NCI-H146 (cell line): ENCODE data around the gene GHRH.

ENCODE experiments used
- DNase-seq: peaks from one replicate; lab custom pipeline; 2025; lab: John Stamatoyannopoulos, UW

GHRH gene, protein sequence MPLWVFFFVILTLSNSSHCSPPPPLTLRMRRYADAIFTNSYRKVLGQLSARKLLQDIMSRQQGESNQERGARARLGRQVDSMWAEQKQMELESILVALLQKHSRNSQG

GRCh38 chr20:37261714-37262113 is at the start of gene GHRH:
Gene GHRH (minus strand): TSS chr20:37261814. CDS start chr20:37256889, 4,925 bp downstream.
- peak; percentile 63 for DNase-seq

DNA sequence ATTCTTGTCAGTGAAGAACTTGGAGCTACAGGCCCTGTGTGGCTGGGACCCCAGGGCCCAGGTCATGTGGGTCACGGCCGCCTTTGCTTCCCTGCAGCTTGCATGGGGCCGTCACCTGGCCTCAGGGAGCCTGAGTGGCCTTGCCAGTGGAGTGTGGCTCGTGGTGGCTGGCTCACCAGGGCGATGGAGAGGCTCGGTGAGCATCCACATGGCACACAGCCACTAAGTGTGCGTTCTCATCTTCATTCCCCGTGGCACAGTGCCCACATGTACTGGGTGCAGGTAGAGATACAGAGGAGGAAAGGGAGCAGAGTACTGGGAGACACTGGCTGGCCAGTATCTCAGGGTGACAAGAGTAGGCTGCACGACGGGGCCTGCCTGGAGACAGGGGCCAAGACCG is 49.3 kb upstream of the GHRH start:
- no peak for DNase-seq

DNA sequence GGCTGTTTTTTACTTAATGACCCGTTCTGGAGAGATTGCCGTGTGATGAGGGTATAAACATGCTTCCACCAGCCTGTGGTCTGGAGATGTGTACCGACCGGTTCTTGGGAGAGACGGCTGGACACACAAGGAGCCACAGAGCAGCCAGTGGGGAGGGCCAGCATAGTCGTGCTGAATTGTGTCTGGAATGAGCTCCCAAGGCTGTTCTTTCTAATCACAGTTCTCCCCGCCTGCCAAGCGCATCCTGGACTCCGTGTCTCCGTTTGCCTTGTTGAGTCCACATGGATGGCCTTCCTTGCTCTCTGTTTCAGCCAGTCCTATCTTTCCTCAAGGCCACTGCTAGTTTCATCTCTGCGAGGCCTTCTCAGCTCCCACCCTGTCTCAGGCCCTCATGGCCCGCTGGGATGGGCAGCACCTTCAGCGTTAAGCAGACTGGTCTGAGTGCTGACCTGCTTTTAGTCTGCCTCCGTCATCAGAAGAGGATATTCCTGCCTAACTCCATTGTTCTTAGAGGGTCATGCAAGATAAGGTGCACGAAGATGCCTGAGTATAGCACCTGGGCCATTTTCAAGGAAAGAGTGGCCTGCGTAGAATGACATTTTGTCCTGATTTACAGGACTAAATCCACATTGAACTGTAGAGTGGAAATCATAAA is 48.4 kb upstream of the GHRH start:
- no peak for DNase-seq

DNA sequence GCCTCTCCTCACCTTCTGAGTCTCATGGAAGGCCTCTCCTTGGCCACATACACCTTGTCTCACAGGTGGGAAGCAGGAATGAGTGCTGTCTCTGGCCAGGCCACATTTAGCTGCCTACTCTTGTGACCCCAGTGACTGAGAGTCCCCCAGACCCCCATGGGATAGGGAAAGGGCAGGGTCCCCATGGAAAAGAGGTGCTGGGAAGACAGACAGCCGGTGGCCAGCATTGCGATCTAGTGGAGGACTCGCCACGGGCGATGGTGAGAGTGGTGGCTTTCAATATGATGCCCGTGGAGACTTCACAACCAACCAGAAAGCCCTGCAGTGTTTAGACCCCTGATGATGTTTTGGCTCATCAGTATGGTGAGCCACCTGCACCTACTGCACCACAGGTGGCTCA is 47.7 kb upstream of the GHRH start:
- DNase-seq = no peak

GRCh38 chr20:37308086-37309050 is 46.8 kb upstream of the GHRH start:
- no peak for DNase-seq

DNA sequence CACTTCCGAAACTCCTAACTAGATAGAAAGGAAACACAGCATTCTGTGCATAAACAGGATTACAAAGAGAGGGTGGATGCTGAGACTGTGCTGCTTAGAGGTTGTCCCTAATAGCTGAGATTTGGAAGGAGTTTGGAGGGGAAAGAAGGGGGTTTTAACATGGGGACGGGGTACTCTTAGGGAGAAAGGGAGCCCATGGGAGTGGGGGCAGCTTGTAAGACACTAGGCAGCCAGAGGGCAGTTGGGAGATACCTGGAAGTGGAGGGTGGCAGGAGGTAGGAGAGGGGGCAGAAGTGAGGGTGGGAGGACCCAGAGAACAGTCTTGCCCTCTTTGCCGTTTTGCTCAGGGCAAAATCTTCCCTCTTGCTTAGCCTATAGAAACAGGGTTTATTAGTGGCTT is 44.2 kb upstream of the GHRH start:
- DNase-seq = no peak

DNA sequence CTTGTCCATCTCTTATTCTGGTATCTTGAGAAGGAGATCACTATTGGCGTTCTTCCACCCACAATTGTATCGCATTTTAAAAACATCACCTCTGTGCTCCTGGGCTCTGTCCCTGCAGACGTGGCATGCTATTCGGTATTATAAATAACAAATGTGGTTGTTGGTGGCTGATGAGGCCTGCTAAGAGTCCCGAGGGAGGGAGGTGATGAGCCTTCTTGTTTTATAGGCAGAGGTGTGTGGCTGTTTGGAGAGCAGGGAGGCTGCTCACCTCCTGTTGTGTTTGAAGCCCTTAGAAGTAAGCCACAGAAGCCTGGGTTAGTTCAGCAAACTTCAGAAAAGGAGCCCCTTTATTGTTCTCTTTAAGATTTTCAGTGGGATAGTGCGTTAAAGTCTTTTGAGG is 43.5 kb upstream of the GHRH start:
- no peak for DNase-seq

DNA sequence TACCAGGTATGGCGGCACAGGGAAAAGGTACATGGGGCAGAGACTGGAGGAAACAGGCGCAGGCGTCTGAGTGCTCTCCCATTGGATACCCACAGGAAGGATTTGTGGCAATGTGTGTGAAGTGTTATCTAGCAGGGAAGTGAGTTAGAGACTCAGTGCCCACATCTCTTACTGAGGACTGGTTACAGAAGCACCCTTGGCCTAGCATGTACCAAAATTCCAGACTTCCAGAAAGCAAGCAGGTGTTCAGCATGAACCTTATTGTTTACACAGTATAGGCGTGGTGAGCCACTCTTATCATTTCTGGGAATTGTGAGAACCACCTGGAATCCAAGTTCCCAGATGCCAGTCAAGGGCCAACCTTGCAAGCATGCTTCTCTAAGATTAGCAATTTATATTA is 42.0 kb upstream of the GHRH start:
- peak; percentile 64 for DNase-seq

DNA sequence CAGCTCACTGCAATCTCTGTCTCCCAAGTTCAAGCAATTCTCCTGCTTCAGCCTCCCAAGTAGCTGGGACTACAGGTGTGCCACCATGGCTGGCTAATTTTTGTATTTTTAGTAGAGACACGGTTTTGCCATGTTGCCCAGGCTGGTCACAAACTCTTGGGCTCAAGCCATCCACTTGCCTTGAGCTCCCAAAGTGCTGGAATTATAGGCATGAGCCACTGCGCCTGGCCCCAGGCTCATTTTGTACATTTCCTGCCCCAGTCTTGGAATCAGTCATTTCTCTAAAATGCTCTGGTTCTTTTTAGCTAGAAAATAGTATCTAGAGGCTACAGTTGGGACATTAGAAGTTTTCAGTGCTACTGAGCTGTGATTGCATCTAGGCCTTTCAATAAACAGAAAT is 41.4 kb upstream of the GHRH start:
- DNase-seq = no peak

GRCh38 chr20:37301558-37301957 is 39.9 kb upstream of the GHRH start:
- no peak for DNase-seq

DNA sequence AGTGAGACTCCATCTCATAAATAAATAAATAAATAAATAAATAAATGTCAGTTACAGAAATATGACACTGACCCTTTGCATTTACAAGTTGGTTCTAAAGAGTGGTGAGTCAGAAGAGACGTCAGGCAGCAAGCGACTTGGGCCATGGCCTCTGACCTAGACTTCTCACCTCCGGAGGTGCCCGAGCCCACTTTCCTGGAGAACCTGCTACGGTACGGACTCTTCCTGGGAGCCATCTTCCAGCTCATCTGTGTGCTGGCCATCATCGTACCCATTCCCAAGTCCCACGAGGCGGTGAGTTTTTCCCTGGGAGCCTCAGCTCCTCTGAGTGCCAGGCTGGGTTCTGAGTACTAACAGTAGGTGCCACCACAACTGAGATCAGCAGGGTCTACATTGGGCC is 39.5 kb upstream of the GHRH start:
- no peak for DNase-seq

DNA sequence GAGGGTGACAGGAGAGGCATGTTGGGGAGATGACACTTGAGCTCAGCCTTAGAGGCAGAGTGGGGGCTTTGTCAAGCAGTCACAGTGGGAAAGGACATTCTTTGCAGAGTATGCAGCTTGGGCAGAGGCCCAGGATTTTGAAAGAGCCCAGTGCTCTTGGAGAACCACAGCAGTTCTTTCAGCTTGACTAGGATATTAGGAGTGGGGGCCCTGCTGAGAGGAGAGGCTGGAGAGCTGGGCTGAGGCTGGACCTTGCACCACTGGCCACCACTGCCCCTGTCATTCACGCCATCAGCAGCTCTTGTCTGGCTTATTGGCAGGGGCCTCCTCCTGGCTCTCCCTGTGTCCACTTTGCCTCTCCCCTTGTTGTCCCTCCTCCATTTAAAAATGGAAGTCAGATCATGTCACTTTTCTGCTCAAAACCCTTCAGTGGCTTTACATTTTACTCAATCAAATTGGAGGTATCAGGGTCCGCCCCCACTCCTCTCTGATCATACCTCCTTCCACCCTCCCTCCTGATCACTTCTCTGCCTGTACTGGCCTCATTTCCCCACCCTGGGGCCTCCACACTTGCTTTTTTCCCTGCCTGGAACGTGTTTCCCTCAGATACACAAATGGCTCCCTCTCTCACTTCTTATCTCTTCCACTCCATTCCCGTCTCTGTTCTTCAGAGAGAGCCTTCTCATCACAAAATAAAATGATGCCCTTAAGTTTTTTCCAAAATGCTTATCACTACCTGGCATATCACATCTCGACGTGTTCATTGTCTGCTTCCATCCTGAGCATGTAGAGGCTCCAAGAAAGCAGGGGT is 38.3 kb upstream of the GHRH start:
- DNase-seq = no peak

- DNase-seq = no peak
Measured at GRCh38 chr20:37298190-37298939, 36.8 kb upstream of the GHRH start.

DNA sequence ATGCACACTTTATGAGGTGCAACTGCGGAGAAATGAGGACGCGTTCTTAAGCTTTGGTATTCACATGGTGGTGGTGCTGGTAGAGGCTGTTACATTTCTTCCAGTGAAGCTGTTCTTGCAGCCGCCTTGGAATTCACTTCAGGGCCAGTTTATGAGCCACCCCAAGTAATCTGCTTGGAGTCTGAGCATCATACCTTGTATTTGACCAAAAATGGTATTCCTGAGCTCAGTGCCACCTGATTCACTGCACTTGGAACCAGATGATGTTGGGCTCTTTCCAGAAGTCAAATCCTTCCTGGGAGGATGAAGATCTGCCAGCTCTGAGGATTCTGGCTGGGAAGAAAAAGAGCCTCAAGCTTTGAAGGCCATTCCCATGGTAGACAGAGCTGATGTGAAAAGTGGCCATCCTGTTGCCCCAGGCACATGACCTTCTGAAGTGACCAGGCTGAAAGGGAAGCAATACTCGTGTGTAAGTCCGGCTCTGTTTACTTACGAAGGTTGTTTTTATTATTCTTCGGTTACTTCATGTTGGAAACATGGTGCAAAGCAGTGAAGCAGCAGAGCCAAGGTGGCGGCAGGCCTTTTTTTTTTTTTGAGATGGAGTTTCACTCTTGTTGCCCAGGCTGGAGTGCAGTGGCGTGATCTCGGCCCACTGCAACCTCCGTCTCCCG is 35.6 kb upstream of the GHRH start:
- no peak for DNase-seq

- DNase-seq = peak; percentile 18
Measured at GRCh38 chr20:37296371-37296770, 34.8 kb upstream of the GHRH start.

- DNase-seq = peak; percentile 97
Measured at GRCh38 chr20:37295595-37295994, 34.0 kb upstream of the GHRH start.

GRCh38 chr20:37295001-37295400 is 33.4 kb upstream of the GHRH start:
- no peak for DNase-seq

- DNase-seq = no peak
Measured at GRCh38 chr20:37294262-37294981, 32.8 kb upstream of the GHRH start.

GRCh38 chr20:37293301-37293943 is 31.8 kb upstream of the GHRH start:
- DNase-seq = no peak

DNA sequence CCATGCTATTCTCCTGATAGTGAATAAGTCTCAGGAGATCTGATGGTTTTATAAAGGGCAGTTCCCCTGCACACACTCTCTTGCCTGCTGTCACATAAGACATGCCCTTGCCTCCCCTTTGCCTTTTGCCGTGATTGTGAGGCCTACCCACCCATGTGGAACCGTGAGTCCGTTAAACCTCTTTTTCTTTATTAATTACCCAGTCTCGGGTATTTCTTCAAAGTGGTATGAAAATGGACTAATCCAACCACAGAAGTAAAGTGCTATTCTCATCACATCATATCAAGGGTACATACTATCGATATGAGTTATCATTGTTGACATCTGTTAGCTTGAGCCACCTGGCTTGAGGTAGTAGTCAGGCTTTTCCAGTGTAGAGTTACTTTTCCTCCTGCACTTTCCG is 30.1 kb upstream of the GHRH start:
- DNase-seq = no peak
